ENCODE results near the gene FGF8. TPM values are rescaled to one million over a fixed set of nuclear protein-coding genes. Genes with fewer than 3 reads are reported as not detected.

The FGF8 gene
- total RNA-seq, 4 donors from 2014 or later = not detected

- intact Hi-C loops (cut with DNase I; ENCODE audit: low total_unique reads) = loop anchor here (5.0 kb wide), 1 partner anchor 181 kb away; no protein-coding TSS in a partner anchor
- 40 to 44% methylated on average over 10 of the region's 10 CpGs for WGBS, 2 donors
- DNase-seq (ENCODE audit: low spot score in 2 of 2) = no peak
- no peak for TF ChIP-seq POLR2A (IDR thresholded peaks at IDR 0.05)
- no peak for TF ChIP-seq CTCF (IDR thresholded peaks at IDR 0.05)
- no peak overlapping the region for H3K4me3 ChIP-seq (ENCODE audit: low read depth, poor library complexity, severe bottlenecking)
These were observed 7.8 kb upstream of the FGF8 start for GRCh38 chr10:101783736-101784118.

- intact Hi-C loops (cut with DNase I; ENCODE audit: low total_unique reads) = loop anchor here (5.0 kb wide), 1 partner anchor 181 kb away; no protein-coding TSS in a partner anchor
- no peak for TF ChIP-seq CTCF (IDR thresholded peaks at IDR 0.05)
- no peak for TF ChIP-seq POLR2A (IDR thresholded peaks at IDR 0.05)
- peak within 1 kb of the TSS; percentile 31 for H3K4me3 ChIP-seq (ENCODE audit: low read depth, poor library complexity, severe bottlenecking)
- peak; percentile 81 to 95 for DNase-seq (ENCODE audit: low spot score in 2 of 2)
- WGBS, 2 donors = 1% methylated on average over 56 to 57 of the region's 57 CpGs
These were observed 7.2 kb upstream of the FGF8 start, which contains the start of gene NPM3 for GRCh38 chr10:101782811-101783735. Gene NPM3 (minus strand): TSS chr10:101783446. CDS start chr10:101783390, 56 bp downstream.

- peak in 1 of 2 donors; percentile 84 for DNase-seq (ENCODE audit: low spot score in 2 of 2)
- WGBS, 2 donors = 57% methylated on average over 17 of the region's 17 CpGs
These were observed 6.3 kb upstream of the FGF8 start for GRCh38 chr10:101781984-101782810.

GRCh38 chr10:101781655-101781983, 5.7 kb upstream of the FGF8 start:
- TF ChIP-seq CTCF (IDR thresholded peaks at IDR 0.05) (no peak), POLR2A (IDR thresholded peaks at IDR 0.05) (no peak)
- DNase-seq (ENCODE audit: low spot score in 2 of 2) = no peak
- WGBS, 2 donors = 82 to 89% methylated on average over 7 of the region's 7 CpGs
- intact Hi-C loops (cut with DNase I; ENCODE audit: low total_unique reads) = loop anchor here (5.0 kb wide), 1 partner anchor 179 kb away; no protein-coding TSS in a partner anchor
- no peak overlapping the region for H3K4me3 ChIP-seq (ENCODE audit: low read depth, poor library complexity, severe bottlenecking)

More at GRCh38 chr10:101781984-101782810, 6.3 kb upstream of the FGF8 start:
- TF ChIP-seq POLR2A (IDR thresholded peaks at IDR 0.05) (no peak), CTCF (IDR thresholded peaks at IDR 0.05) (no peak)
- no peak overlapping the region for H3K4me3 ChIP-seq (ENCODE audit: low read depth, poor library complexity, severe bottlenecking)
- intact Hi-C loops (cut with DNase I; ENCODE audit: low total_unique reads) = loop anchor here (5.0 kb wide), 1 partner anchor 180 kb away; no protein-coding TSS in a partner anchor

- TF ChIP-seq POLR2A (IDR thresholded peaks at IDR 0.05) (no peak), CTCF (IDR thresholded peaks at IDR 0.05) (peak in 1 of 3 donors; percentile 48)
- peak in 1 of 2 donors; percentile 90 for DNase-seq (ENCODE audit: low spot score in 2 of 2)
- intact Hi-C loops (cut with DNase I; ENCODE audit: low total_unique reads) = loop anchor here (5.0 kb wide), 1 partner anchor 179 kb away; no protein-coding TSS in a partner anchor
- H3K4me3 ChIP-seq (ENCODE audit: low read depth, poor library complexity, severe bottlenecking) = no peak overlapping the region
- 49 to 54% methylated on average over 14 of the region's 14 CpGs for WGBS, 2 donors
These were observed 5.1 kb upstream of the FGF8 start for GRCh38 chr10:101780818-101781654.
